HUES6 (cell line): Measurements from ENCODE around the gene GIMAP4.
"Not testable (repeated sequence)": the region's sequence is repeated elsewhere in the genome, so short reads cannot be mapped to it uniquely, and the experiment has no call there.

Experiments used
- H3K27ac ChIP-seq: 2 replicates; pipeline ENCODE4 v1.7.0; 2013; ENCODE audit warnings: low read depth, mild to moderate bottlenecking, low read length, inconsistent platforms
- H3K27me3 ChIP-seq: 2 replicates; pipeline ENCODE4 v1.6.1; 2013; ENCODE audit warnings: low read length; ENCODE audit not compliant: control insufficient read depth, insufficient read depth
- H3K36me3 ChIP-seq: 2 replicates; pipeline ENCODE4 v1.6.1; 2013; ENCODE audit warnings: low read length; ENCODE audit not compliant: control insufficient read depth, insufficient read depth
- H3K4me1 ChIP-seq: 2 replicates; pipeline ENCODE4 v1.6.1; 2013; ENCODE audit warnings: low read length; ENCODE audit not compliant: control insufficient read depth, insufficient read depth
- H3K4me3 ChIP-seq: 2 replicates; pipeline ENCODE4 v1.5.1; 2013; ENCODE audit warnings: low read depth, low read length
- H3K9ac ChIP-seq: one replicate; pipeline ENCODE4 v1.6.1; 2013; ENCODE audit warnings: mild to moderate bottlenecking, low read length
- H3K9me3 ChIP-seq: 2 replicates; pipeline ENCODE4 v1.6.1; 2013; ENCODE audit warnings: low read depth, low read length; ENCODE audit not compliant: control insufficient read depth, insufficient read depth

Gene GIMAP4

DNA sequence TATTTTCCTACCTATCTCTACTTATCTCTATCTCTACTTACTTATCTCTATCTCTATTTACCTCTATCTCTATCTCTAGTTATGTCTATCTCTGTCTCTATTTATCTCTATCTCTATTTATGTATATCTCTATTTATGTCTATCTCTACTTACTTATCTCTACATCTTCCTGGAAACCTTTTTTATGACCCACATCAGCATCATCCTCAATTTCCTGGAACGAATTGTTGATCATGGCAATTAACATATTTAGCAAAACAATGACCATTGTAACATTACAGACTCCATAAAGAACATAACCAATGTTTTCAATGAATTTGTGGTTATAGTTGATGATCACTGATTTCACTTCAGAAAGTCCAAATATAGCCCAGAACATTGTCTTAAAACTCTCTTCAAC lies 46.7 kb downstream of the GIMAP4 start:
- H3K9ac ChIP-seq = no peak overlapping the region
- H3K4me1 ChIP-seq = no peaks in the 10 kb centered on the region; the same call in 1 of the 2 replicates

DNA sequence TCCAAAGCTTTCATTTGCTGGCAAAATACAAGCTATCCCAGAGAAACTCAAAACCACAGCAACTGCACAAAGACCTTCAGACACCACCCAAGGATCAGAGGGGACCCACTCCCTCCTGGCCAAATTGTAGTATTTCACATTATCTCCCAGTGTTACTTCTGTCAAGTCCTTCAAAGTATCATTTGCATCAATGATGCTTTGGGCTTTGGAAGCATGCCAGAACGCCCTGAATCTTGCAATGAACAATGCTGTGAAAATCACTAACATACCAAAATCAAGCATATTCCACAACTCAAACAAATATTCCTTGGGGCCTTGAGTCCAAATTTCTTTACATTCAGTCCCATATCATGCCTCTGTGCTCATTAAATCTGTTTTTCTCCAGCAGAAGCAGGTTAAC lies 47.2 kb downstream of the GIMAP4 start:
- not testable (repeated sequence) for H3K27ac ChIP-seq, H3K4me3 ChIP-seq, H3K4me1 ChIP-seq, H3K9ac ChIP-seq, H3K9me3 ChIP-seq, H3K36me3 ChIP-seq, H3K27me3 ChIP-seq

More for the DNA sequence above, 46.7 kb downstream of the GIMAP4 start:
- Histone ChIP-seq H3K36me3 (no peaks in the 10 kb centered on the region), H3K27me3 (no peaks in the 10 kb centered on the region), H3K9me3 (no peaks in the 10 kb centered on the region), H3K27ac (no peak overlapping the region), H3K4me3 (no peak overlapping the region)

GRCh38 chr7:150615221-150615755 lies 48.1 kb downstream of the GIMAP4 start:
- H3K4me1 ChIP-seq, H3K9ac ChIP-seq, H3K27me3 ChIP-seq, H3K9me3 ChIP-seq, H3K4me3 ChIP-seq, H3K27ac ChIP-seq, H3K36me3 ChIP-seq: not testable (repeated sequence)

DNA sequence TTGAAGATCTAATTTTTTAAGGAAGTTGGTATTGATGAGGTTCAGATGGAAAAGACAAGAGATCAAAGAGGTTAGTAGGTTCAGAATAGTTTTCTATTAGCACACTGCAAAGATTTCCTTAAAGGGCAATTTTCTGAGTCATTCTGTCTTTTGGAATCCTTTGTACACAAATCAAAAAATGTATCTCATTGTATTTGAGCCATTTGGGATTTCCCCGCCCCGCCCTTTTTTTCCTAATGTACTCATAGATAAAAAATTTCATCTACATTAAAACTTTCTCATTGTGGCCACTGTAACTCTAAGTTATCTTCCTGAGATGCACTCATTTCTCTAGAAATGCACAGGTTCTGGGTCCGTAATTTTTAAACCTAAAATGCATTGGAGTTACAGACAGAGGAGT lies 52.9 kb downstream of the GIMAP4 start:
- H3K4me3 ChIP-seq = no peak overlapping the region
- peaks cover 17% of the 10 kb centered on the region for H3K27me3 ChIP-seq
- H3K27ac ChIP-seq = no peak overlapping the region
- H3K36me3 ChIP-seq = no peaks in the 10 kb centered on the region
- H3K9ac ChIP-seq = no peak overlapping the region
- H3K4me1 ChIP-seq = no peaks in the 10 kb centered on the region; the same call in 1 of the 2 replicates
- H3K9me3 ChIP-seq = no peaks in the 10 kb centered on the region

GRCh38 chr7:150620617-150621371 lies 53.6 kb downstream of the GIMAP4 start:
- H3K27ac ChIP-seq = no peak overlapping the region
- H3K36me3 ChIP-seq = no peaks in the 10 kb centered on the region
- no peaks in the 10 kb centered on the region for H3K4me1 ChIP-seq

GRCh38 chr7:150621376-150621775 lies 54.2 kb downstream of the GIMAP4 start:
- Histone ChIP-seq H3K9ac (no peak overlapping the region), H3K27me3 (peaks cover 23% of the 10 kb centered on the region), H3K4me3 (no peak overlapping the region), H3K4me1 (no peaks in the 10 kb centered on the region), H3K27ac (no peak overlapping the region), H3K9me3 (no peaks in the 10 kb centered on the region), H3K36me3 (no peaks in the 10 kb centered on the region)

More at GRCh38 chr7:150620617-150621371, 53.6 kb downstream of the GIMAP4 start:
- H3K4me3 ChIP-seq = no peak overlapping the region
- H3K9ac ChIP-seq = no peak overlapping the region
- H3K9me3 ChIP-seq = no peaks in the 10 kb centered on the region
- H3K27me3 ChIP-seq = peaks cover 21% of the 10 kb centered on the region
